K562 (cell line): Measurements from ENCODE around the gene UBE2B. TPM values are rescaled to one million over a fixed set of nuclear protein-coding genes. Genes with fewer than 3 reads are reported as not detected.
"Not testable (repeated sequence)": the region's sequence is repeated elsewhere in the genome, so short reads cannot be mapped to it uniquely, and the experiment has no call there.

Experiments used
- ATAC-seq: fragments of 200-7000 bp; cut with Tn5 transposase; 3 replicates; pipeline ENCODE4 v1.9.1; 2020; ENCODE audit warnings: moderate library complexity
- BruUV-seq: library from RNA; stranded (reverse); fragments of 400-500 nt; replicated peaks from 2 replicates; lab custom pipeline; 2021; lab: Mats Ljungman, UMichigan
- CTCF ChIA-PET: fragments of 300-600 bp; formaldehyde crosslinking; extraction: SDS; loops from one replicate; lab custom pipeline; 2021; ENCODE audit warnings: low intra/inter-chr PET ratio; lab: Yijun Ruan, JAX
- POLR2A ChIA-PET: fragments of 300-600, 350-650 bp; sonication (Branson Sonifier 250); formaldehyde crosslinking; extraction: SDS; loops from one replicate; lab custom pipeline; 2021; ENCODE audit warnings: antibody characterized with exemption, inconsistent platforms; lab: Yijun Ruan, JAX
- DNase-seq, 4 experiments: peaks; one replicate each; pipeline versions ENCODE4 v3.0.0 to v3.0.0-alpha.2; 2011 to 2018; ENCODE audit warnings: low spot score in 3 of 4, mixed read lengths in 3 of 4; ENCODE audit errors: extremely low read depth in 1 of 4
- FAIRE-seq: peaks from 2 replicates; lab custom pipeline; 2011; peaks lifted over from hg19 to GRCh38; lab: Jason Lieb, UNC
- H2AFZ ChIP-seq: 2 replicates; pipeline ENCODE4 v1.6.0; 2011; ENCODE audit warnings: low read depth, low read length, control low read depth, inconsistent platforms
- H3K27ac ChIP-seq: fragments of 200-600 bp; 3 replicates; pipeline ENCODE4 v1.8.0; 2011; ENCODE audit warnings: low read depth, mild to moderate bottlenecking, control low read depth, inconsistent platforms, low read length, moderate library complexity, mixed read lengths; ENCODE audit errors: extremely low read depth
- H3K27me3 ChIP-seq, 2 experiments: fragments of 300-600 bp in 1 of 2; 2 replicates in 1 of 2; 3 replicates in 1 of 2; pipeline versions ENCODE4 v1.6.0 to v1.8.0; 2011; ENCODE audit warnings: inconsistent platforms in 2 of 2, low read length in 2 of 2, mild to moderate bottlenecking in 1 of 2, mixed read lengths in 1 of 2, moderate library complexity in 1 of 2; ENCODE audit not compliant: control insufficient read depth in 2 of 2, insufficient read depth in 2 of 2
- H3K36me3 ChIP-seq: fragments of 300-600 bp; 3 replicates; pipeline ENCODE4 v1.8.0; 2011; ENCODE audit warnings: mild to moderate bottlenecking, low read length, inconsistent platforms; ENCODE audit not compliant: control insufficient read depth, insufficient read depth
- H3K4me1 ChIP-seq, 2 experiments: fragments of 200-600 bp in 1 of 2; replicated peaks in 1 of 2; 2 replicates in 1 of 2; 3 replicates in 1 of 2; pipeline versions ENCODE4 v1.5.1 to v1.8.0; 2011; ENCODE audit warnings: inconsistent platforms in 2 of 2, low read length in 2 of 2, mild to moderate bottlenecking in 1 of 2, mixed read lengths in 1 of 2, moderate library complexity in 1 of 2; ENCODE audit not compliant: control insufficient read depth in 2 of 2, insufficient read depth in 2 of 2
- H3K4me2 ChIP-seq: 2 replicates; pipeline ENCODE4 v1.6.1; 2011; ENCODE audit warnings: low read length, control low read depth, inconsistent platforms, mixed read lengths; ENCODE audit not compliant: insufficient read depth
- H3K4me3 ChIP-seq: fragments of 200-600 bp; sonication (generic), shearing (Covaris generic); 2 replicates; pipeline ENCODE4 v1.5.1; 2016; ENCODE audit warnings: control low read depth, inconsistent platforms
- H3K79me2 ChIP-seq: fragments of 200-600 bp; 3 replicates; pipeline ENCODE4 v1.8.0; 2011; ENCODE audit warnings: low read length, inconsistent platforms; ENCODE audit not compliant: control insufficient read depth, insufficient read depth
- H3K9ac ChIP-seq, 2 experiments: 2 replicates each; pipeline versions ENCODE4 v1.6.0 to v1.6.1; 2011; ENCODE audit warnings: low read depth in 2 of 2, low read length in 2 of 2, control low read depth in 1 of 2, inconsistent platforms in 1 of 2, mild to moderate bottlenecking in 1 of 2, mixed read lengths in 1 of 2; ENCODE audit not compliant: insufficient read depth in 1 of 2
- H3K9me1 ChIP-seq: one replicate; pipeline ENCODE4 v1.6.0; 2011; ENCODE audit warnings: inconsistent platforms, mild to moderate bottlenecking, low read length, moderate library complexity; ENCODE audit not compliant: control insufficient read depth, insufficient read depth
- H3K9me3 ChIP-seq: replicated peaks from 2 replicates; pipeline ENCODE4 v1.5.1; 2011; ENCODE audit warnings: low read depth, low read length, inconsistent platforms; ENCODE audit not compliant: control insufficient read depth, insufficient read depth
- H4K20me1 ChIP-seq: replicated peaks from 2 replicates; pipeline ENCODE4 v1.6.1; 2011; ENCODE audit warnings: low read length, inconsistent platforms, mixed read lengths; ENCODE audit not compliant: control insufficient read depth, insufficient read depth
- BCOR ChIP-seq: fragments of 450-650 bp; IDR thresholded peaks from 2 replicates; pipeline ENCODE4 v1.6.1; 2016
- TFAP4 ChIP-seq: sonication (generic); formaldehyde crosslinking; IDR thresholded peaks from 2 replicates; pipeline ENCODE4 v1.8.0; 2022; ENCODE audit warnings: missing genetic modification reagents, mild to moderate bottlenecking, moderate library complexity, borderline replicate concordance
- ZNF146 ChIP-seq: IDR thresholded peaks from one replicate; pipeline ENCODE4 v1.6.1; 2018; ENCODE audit warnings: missing compliant biosample characterization; ENCODE audit not compliant: unreplicated experiment
- WGBS: fragments of 100-300 bp; shearing (Covaris generic); methylation state at CpG from one replicate; pipeline ENCODE4 v1.1.6; 2016; ENCODE audit warnings: low coverage, mixed read lengths; ENCODE audit not compliant: insufficient coverage; ENCODE audit errors: missing lambda C conversion rate; 5-methylcytosine and 5-hydroxymethylcytosine counted together
- in situ Hi-C: fragments of 300-500 bp; cut with MboI; formaldehyde crosslinking; loops from 4 replicates; pipeline ENCODE4 v1.15.0; 2018; ENCODE audit warnings: inconsistent platforms, mixed read lengths
- intact Hi-C: fragments of 100-400 bp; cut with micrococcal nuclease; formaldehyde crosslinking; loops from 2 replicates; pipeline ENCODE4 v1.14.2; 2022
- polyA plus RNA-seq, 8 experiments: library from polyadenylated mRNA; depleted of rRNA in 4 of 8; stranded (reverse) in 5 of 8; unstranded in 3 of 8; fragments of >200 nt; fragmentation: Nextera tagmentation in 2 of 8; fragmentation: Illumina TruSeq in 1 of 8; extraction: Ambion mirVana in 2 of 8; extraction: Trizol in 1 of 8; gene quantifications; 2 replicates each; pipeline versions ENCODE4 v1.2.1 to v1.2.3, GENCODE V29; 2011 to 2014; ENCODE audit warnings: inconsistent platforms in 1 of 8, missing spikeins in 1 of 8
- total RNA-seq, 7 experiments: library from RNA; depleted of rRNA in 6 of 7; stranded (reverse); fragments of >200 nt in 6 of 7; fragmentation: Illumina TruSeq in 2 of 7; extraction: Trizol in 2 of 7; gene quantifications; 2 replicates each; pipeline versions ENCODE4 v1.2.1 to v1.2.3, GENCODE V29; 2011 to 2021; ENCODE audit warnings: low replicate concordance in 1 of 7

Gene UBE2B
- total and polyA plus RNA-seq, 9 of the 15 experiments (the other 6 are each of a cell fraction or from before 2014, with no cell fraction given) = 13.1 to 198 (median 75.5) TPM

DNA sequence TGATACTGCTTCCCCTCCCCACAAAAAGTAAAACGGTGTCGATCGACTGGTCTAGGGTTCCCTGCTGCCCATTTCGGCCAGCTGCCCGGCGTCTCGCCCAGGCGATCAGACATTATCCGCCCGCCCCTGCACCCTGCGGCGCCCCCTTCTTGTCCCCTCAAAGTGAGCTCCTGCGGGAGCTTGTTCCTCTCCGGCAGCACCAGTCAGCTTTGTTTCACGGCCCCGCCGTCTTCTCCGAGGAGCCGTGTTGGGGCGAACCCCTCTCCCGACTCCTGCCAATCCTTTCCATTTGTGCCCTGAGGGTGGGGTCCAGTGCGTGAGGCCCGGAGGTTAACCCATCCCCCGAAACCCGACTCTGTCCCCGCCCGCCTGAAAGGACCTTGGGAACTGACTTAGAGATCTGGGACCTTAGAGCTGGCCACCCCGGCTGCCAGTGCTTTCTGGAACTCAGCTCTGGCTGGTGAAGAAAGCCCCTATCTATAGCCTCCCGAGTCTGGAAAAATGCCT, 518 bp downstream of the UBE2B start (continued):
- peak; percentile 37; the same call in 1 of the 2 replicates for TF ChIP-seq TFAP4

- in situ Hi-C loops, H3K9me1 ChIP-seq, ATAC-seq, H3K27ac ChIP-seq, H3K4me2 ChIP-seq, H2AFZ ChIP-seq, H3K27me3 ChIP-seq, CTCF ChIA-PET, H3K9me3 ChIP-seq, FAIRE-seq, POLR2A ChIA-PET, H3K4me3 ChIP-seq, BruUV-seq, H3K4me1 ChIP-seq, H3K9ac ChIP-seq, DNase-seq: not testable (repeated sequence)
- TF ChIP-seq ZNF146 (CRISPR knock-in tag) = peak; percentile 55
- 0 out of 2 replicates have a peak, but pooled peaks have one; percentile 45 for TF ChIP-seq BCOR
- WGBS = 97% methylated on average over 3 of the region's 5 CpGs
- Histone ChIP-seq H4K20me1 (peaks cover 12% of the 10 kb centered on the region), H3K36me3 (peaks cover 27% of the 10 kb centered on the region; the same call in 2 of the 3 replicates), H3K79me2 (peaks cover 65% of the 10 kb centered on the region)
- intact Hi-C loops = loop anchor here (5.0 kb wide), 1 partner anchor 66 kb away; no protein-coding TSS in a partner anchor
Measured at GRCh38 chr5:134373633-134374032, 2.3 kb downstream of the UBE2B start.
